ENCODE results near the gene DYNC1H1. TPM values are rescaled to one million over a fixed set of nuclear protein-coding genes. Genes with fewer than 3 reads are reported as not detected.

DYNC1H1 gene
- total RNA-seq, 1 donor from 2014 or later, result 577 TPM

DNA sequence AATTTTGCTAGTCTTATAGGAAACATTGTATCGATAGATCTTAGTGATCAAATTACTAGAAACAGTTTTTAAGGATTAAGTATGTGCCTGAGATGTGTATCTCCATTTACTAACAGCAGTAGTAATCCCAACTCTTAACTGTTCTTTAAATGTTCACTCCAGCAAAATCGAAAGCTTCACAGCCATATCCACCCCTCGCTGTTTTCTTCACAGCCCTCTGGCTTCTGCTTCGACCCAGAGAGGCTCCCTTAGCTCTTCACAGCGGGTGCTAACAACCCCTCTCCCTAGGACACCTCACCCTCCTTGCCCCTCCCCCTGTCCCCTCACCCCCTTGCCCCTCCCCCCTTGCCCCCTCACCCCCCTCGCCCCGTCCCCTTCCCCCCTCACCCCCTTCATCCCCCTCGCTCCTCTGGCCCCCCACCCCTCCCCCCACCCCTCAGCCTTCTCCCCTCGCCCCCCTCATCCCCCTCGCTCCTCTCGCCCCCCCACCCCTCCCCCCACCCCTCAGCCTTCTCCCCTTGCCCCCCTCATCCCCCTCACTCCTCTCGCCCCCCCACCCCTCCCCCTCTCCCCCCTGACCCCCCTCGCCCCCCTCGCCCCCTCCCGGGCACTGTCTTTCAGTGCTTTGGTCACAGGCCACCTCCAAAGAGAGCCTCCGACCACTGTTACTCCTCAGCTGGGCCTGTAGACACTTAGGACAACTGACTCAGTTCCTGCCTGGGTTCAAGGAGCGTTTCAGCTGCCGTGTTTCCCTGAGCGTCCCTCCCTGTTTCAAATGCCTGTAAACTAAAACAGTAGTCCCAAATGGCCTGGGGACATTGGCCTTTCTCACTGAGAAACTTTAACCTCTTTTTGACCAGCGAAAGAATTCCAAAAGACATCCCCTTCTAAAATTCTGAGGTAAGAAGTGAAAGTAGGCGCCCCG is 46.0 kb upstream of the DYNC1H1 start:
- TF ChIP-seq CTCF (IDR thresholded peaks at IDR 0.05), result no peak
- intact Hi-C loops (cut with DNase I), result no loop called here
- no peaks in the 10 kb centered on the region for H3K4me1 ChIP-seq
- no peaks in the 10 kb centered on the region for H3K27me3 ChIP-seq
- peaks cover 24 to 32% of the 10 kb centered on the region in 2 donors for H3K36me3 ChIP-seq
- no peaks in the 10 kb centered on the region for H3K9me3 ChIP-seq
- H3K4me3 ChIP-seq, result no peak overlapping the region
- DNase-seq (ENCODE audit: low spot score in 2 of 2), result no peak
- H3K27ac ChIP-seq, result no peak overlapping the region

DNA sequence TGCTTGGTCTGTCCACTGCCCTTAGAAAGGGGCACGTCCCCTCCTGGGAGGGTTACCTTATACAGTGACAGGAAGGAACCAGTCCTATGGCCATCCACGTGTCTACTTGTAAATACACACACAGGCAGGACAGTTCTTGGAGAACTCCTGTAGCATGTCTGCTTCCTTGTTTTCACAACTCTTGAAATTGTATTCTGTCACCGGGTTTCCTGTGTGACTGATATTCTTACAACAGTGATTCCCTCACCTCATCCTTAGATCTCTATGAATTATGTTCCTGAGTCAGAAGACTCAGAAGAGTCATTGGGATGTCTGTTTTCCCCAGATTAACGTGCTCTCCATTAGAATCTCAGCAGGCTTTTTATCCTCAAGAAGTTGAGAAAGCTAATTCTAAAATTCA is 44.1 kb upstream of the DYNC1H1 start:
- Histone ChIP-seq H3K36me3 (peaks cover 12 to 26% of the 10 kb centered on the region in 2 donors), H3K4me1 (no peaks in the 10 kb centered on the region), H3K9me3 (no peaks in the 10 kb centered on the region), H3K27ac (no peak overlapping the region), H3K4me3 (no peak overlapping the region), H3K27me3 (no peaks in the 10 kb centered on the region)
- DNase-seq (ENCODE audit: low spot score in 2 of 2), result no peak
- TF ChIP-seq CTCF (IDR thresholded peaks at IDR 0.05), result no peak
- intact Hi-C loops (cut with DNase I), result no loop called here

GRCh38 chr14:101922866-101923265 is 41.5 kb upstream of the DYNC1H1 start:
- Histone ChIP-seq H3K9me3 (no peaks in the 10 kb centered on the region), H3K4me3 (no peak overlapping the region), H3K27ac (no peak overlapping the region), H3K36me3 (peaks cover 12 to 22% of the 10 kb centered on the region in 2 donors), H3K27me3 (no peaks in the 10 kb centered on the region), H3K4me1 (peaks cover 0 to 9% of the 10 kb centered on the region in 2 donors)
- no peak for DNase-seq (ENCODE audit: low spot score in 2 of 2)
- TF ChIP-seq CTCF (IDR thresholded peaks at IDR 0.05), result no peak
- intact Hi-C loops (cut with DNase I), result no loop called here

- Histone ChIP-seq H3K9me3 (no peaks in the 10 kb centered on the region), H3K27me3 (no peaks in the 10 kb centered on the region), H3K4me1 (peaks cover 0 to 9% of the 10 kb centered on the region in 2 donors), H3K27ac (no peak overlapping the region), H3K36me3 (peaks cover 8 to 24% of the 10 kb centered on the region in 2 donors), H3K4me3 (no peak overlapping the region)
- no peak for DNase-seq (ENCODE audit: low spot score in 2 of 2)
- TF ChIP-seq CTCF (IDR thresholded peaks at IDR 0.05), result no peak
- intact Hi-C loops (cut with DNase I), result no loop called here
Observed at GRCh38 chr14:101925152-101925551, 39.2 kb upstream of the DYNC1H1 start.

- H3K9me3 ChIP-seq, result no peaks in the 10 kb centered on the region
- H3K4me1 ChIP-seq, result peaks cover 0 to 9% of the 10 kb centered on the region in 2 donors
- peaks cover 8 to 24% of the 10 kb centered on the region in 2 donors for H3K36me3 ChIP-seq
- no peak for DNase-seq (ENCODE audit: low spot score in 2 of 2)
- no peak overlapping the region for H3K4me3 ChIP-seq
- no peak for TF ChIP-seq CTCF (IDR thresholded peaks at IDR 0.05)
- intact Hi-C loops (cut with DNase I), result no loop called here
- no peaks in the 10 kb centered on the region for H3K27me3 ChIP-seq
- H3K27ac ChIP-seq, result peak overlapping the region in 1 of 2 donors; percentile 6
Observed at GRCh38 chr14:101926085-101926484, 38.3 kb upstream of the DYNC1H1 start.
